Breast epithelium (tissue), 3 donors: Measurements from ENCODE around the gene TNFRSF1A.

Experiments used
- POLR2A ChIP-seq: fragments of 450-650 bp; IDR thresholded peaks from one replicate; pipeline ENCODE4 v1.6.1; 2016; ENCODE audit warnings: antibody characterized with exemption, mild to moderate bottlenecking, moderate library complexity
- TF ChIP-seq, protein P1 (sequence below), 3 donors: fragments of 450-650 bp; IDR thresholded peaks; one replicate each; pipeline ENCODE4 v1.5.1; 2016 to 2017; ENCODE audit warnings: antibody characterized with exemption in 3 of 3, mild to moderate bottlenecking in 3 of 3, moderate library complexity in 3 of 3

DNA sequence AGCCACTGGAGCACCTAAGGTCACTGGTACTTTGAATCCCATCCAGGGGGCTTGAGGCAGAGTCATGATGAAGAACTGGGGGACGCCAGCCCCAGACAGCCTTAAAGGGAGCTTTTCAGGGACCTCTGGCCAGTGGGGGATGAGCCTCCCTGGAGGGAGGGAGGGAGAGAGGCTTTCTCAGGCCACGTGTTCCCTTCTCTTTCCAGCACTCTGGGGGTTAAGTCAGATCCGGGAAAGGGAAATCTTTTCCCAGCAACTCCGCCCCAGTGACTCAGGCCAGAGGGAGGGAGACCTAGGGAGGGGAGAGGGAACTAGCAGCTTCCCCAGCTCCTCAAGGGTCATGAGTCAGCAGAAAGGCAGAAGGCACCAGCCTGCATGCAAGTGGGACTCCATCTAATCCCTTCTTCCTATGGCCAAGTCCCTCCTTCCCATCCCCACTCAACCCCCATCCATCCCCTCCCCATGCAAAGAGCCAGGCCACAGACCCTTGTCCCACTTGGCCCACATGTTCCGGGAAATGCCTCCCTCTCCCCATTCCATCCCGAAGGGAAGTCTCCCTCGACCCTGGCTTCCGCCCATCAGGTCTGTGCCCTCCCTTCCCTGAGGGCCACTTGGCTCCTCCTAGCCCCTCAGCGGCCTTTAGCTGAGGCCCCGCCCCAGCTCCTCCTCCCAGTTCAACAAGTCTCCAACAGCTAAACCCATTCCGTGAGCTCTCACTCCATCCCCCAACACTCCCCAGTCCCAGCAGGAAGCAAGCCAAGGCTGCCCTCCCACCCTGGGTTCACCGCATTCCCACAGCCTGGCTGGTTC is 5.6 kb downstream of the TNFRSF1A start:
- TF ChIP-seq, protein P1, sequence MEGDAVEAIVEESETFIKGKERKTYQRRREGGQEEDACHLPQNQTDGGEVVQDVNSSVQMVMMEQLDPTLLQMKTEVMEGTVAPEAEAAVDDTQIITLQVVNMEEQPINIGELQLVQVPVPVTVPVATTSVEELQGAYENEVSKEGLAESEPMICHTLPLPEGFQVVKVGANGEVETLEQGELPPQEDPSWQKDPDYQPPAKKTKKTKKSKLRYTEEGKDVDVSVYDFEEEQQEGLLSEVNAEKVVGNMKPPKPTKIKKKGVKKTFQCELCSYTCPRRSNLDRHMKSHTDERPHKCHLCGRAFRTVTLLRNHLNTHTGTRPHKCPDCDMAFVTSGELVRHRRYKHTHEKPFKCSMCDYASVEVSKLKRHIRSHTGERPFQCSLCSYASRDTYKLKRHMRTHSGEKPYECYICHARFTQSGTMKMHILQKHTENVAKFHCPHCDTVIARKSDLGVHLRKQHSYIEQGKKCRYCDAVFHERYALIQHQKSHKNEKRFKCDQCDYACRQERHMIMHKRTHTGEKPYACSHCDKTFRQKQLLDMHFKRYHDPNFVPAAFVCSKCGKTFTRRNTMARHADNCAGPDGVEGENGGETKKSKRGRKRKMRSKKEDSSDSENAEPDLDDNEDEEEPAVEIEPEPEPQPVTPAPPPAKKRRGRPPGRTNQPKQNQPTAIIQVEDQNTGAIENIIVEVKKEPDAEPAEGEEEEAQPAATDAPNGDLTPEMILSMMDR (IDR thresholded peaks at IDR 0.05) = no peak
- peak; percentile 62 for TF ChIP-seq POLR2A
